ENCODE data around the gene LRP5. TPM values are rescaled to one million over a fixed set of nuclear protein-coding genes. Genes with fewer than 3 reads are reported as not detected.
"Not testable (repeated sequence)": the region's sequence is repeated elsewhere in the genome, so short reads cannot be mapped to it uniquely, and the experiment has no call there.

Gene LRP5
- total RNA-seq, 1 donor from 2014 or later, result 54.7 TPM

DNA sequence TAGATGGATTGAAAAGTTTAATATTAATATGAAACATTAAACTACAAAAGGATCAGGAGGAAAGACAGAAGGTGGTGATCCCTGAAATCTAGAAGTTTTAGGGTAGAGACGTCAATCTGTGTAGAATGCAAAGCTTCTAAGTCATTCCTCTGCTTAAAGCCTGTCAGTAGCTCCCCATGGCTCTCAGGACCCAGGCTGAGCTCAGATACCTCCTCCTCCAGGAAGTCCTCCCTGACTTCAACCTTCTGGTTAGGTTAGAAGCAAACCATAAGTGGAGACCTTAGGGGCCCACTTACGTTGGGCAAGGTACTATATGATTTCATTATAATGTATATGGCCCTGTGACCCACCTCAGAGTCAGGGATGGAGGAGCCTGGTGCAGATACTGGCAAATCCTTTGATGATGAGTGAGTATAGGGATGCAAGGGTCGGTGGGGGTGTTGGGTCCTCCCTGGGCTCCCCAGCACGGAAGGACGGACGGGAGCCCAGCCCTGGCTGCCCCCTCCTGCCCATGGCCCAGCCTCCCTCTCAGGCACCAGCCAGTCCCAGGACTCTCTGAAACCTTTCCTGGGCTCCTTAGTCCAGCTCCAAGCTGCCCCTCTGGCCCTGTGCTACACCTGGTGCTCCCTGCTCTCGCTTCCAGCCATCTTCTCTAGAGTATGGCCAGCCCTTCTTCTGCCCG lies 145.0 kb downstream of the LRP5 start:
- Histone ChIP-seq H3K4me1 (peaks cover 23% of the 10 kb centered on the region), H3K27me3 (ENCODE audit: low read depth) (no peaks in the 10 kb centered on the region), H3K36me3 (no peaks in the 10 kb centered on the region), H3K27ac (replicated peaks) (no peak overlapping the region), H3K4me3 (no peak overlapping the region), H3K9me3 (replicated peaks) (no peaks in the 10 kb centered on the region)
- TF ChIP-seq, protein P1, sequence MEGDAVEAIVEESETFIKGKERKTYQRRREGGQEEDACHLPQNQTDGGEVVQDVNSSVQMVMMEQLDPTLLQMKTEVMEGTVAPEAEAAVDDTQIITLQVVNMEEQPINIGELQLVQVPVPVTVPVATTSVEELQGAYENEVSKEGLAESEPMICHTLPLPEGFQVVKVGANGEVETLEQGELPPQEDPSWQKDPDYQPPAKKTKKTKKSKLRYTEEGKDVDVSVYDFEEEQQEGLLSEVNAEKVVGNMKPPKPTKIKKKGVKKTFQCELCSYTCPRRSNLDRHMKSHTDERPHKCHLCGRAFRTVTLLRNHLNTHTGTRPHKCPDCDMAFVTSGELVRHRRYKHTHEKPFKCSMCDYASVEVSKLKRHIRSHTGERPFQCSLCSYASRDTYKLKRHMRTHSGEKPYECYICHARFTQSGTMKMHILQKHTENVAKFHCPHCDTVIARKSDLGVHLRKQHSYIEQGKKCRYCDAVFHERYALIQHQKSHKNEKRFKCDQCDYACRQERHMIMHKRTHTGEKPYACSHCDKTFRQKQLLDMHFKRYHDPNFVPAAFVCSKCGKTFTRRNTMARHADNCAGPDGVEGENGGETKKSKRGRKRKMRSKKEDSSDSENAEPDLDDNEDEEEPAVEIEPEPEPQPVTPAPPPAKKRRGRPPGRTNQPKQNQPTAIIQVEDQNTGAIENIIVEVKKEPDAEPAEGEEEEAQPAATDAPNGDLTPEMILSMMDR (IDR thresholded peaks at IDR 0.05; ENCODE audit: borderline replicate concordance), result no peak
- intact Hi-C loops (cut with micrococcal nuclease), result no loop called here
- DNase-seq, result no peak

DNA sequence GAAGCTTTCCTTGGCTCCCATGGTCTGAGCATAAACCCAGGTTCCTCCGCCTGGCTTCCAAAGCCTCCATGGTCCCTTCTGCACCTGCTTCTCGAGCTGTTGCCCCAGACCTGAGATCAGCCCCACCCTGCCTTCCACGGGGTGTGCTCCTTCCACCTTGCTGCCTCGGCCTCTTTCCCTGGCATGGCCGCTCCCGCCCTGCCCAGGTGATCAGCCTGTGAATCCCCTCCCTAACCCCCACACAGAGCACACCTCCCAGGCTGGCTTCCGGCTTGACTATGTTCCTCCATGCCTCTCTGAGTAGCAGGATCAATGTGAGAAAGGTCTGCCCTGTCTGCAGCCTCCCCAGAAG lies 145.5 kb downstream of the LRP5 start:
- Histone ChIP-seq H3K27me3 (ENCODE audit: low read depth) (no peaks in the 10 kb centered on the region), H3K4me3 (no peak overlapping the region), H3K4me1 (peaks cover 28% of the 10 kb centered on the region), H3K9me3 (replicated peaks) (no peaks in the 10 kb centered on the region), H3K27ac (replicated peaks) (no peak overlapping the region), H3K36me3 (no peaks in the 10 kb centered on the region)
- DNase-seq, result no peak
- TF ChIP-seq, protein P1 (IDR thresholded peaks at IDR 0.05; ENCODE audit: borderline replicate concordance), result no peak
- intact Hi-C loops (cut with micrococcal nuclease), result no loop called here

DNA sequence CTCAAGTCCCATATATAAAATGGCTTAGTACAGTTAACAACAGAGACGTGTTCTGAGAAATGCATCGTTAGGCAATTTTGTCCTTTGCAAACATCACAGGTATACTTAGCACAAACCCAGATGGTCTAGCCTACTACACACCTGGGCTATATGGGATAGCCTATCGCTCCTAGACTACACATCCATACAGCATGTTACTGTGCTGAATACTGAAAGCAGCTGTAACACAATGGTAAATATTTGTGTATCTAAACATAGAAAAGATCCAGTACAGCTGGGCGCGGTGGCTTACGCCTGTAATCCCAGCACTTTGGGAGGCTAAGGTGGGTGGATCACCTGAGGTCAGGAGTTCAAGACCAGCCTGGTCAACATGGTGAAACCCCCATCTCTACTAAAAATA lies 145.9 kb downstream of the LRP5 start:
- H3K27me3 ChIP-seq (ENCODE audit: low read depth); H3K36me3 ChIP-seq; H3K9me3 ChIP-seq (replicated peaks); intact Hi-C loops (cut with micrococcal nuclease); DNase-seq; H3K4me3 ChIP-seq; H3K27ac ChIP-seq (replicated peaks): not testable (repeated sequence)
- H3K4me1 ChIP-seq, result peaks cover 33% of the 10 kb centered on the region

DNA sequence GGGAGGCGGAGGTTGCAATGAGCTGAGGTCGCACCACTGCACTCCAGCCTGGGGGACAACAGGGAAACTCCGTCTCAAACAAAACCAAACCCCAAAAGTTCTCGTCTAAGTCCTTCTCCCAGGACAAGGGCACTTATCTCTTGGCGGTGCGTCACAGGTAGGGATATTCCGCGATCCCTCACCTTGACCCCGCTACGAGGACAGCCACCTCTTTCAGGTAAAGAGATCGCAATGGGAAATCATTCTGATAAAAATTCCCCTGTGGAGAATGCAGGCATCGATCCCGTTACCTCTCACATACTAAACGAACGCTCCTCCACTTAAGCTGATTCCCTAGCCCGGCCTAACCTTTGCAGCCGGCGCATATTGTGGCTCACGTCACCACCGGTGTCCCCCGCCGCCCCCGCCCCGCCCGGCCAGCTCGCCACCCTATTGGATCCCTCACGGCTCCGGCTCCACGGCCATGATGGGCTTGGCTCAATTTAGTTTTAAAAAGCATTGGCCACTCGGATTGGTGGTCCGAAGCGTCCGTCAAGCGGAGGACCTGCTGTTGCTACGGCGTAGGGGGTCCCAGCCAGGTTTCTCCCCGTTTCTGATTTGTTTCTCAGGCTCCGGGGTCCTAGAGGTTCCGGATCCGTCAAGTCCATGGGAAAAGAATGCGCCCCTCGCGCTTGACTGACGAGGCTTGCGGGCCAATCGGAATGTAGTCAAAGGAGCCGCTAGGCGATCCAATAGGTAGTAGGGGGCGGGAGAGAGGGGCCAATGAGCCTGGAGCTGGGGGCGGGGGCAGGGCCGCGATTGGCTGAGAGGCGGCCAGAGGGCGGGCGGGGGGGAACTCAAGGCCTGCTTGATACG lies 147.7 kb downstream of the LRP5 start:
- Histone ChIP-seq H3K9me3 (replicated peaks) (no peaks in the 10 kb centered on the region), H3K4me1 (peaks cover 51% of the 10 kb centered on the region), H3K27me3 (ENCODE audit: low read depth) (no peaks in the 10 kb centered on the region), H3K4me3 (peak overlapping the region; percentile 96), H3K27ac (replicated peaks) (peak overlapping the region; percentile 99), H3K36me3 (no peaks in the 10 kb centered on the region)
- DNase-seq, result peak; percentile 97
- intact Hi-C loops (cut with micrococcal nuclease), result loop anchor here (10.0 kb wide), 2 partner anchors 85 to 125 kb away; no protein-coding TSS in a partner anchor
- TF ChIP-seq, protein P1 (IDR thresholded peaks at IDR 0.05; ENCODE audit: borderline replicate concordance), result no peak

DNA sequence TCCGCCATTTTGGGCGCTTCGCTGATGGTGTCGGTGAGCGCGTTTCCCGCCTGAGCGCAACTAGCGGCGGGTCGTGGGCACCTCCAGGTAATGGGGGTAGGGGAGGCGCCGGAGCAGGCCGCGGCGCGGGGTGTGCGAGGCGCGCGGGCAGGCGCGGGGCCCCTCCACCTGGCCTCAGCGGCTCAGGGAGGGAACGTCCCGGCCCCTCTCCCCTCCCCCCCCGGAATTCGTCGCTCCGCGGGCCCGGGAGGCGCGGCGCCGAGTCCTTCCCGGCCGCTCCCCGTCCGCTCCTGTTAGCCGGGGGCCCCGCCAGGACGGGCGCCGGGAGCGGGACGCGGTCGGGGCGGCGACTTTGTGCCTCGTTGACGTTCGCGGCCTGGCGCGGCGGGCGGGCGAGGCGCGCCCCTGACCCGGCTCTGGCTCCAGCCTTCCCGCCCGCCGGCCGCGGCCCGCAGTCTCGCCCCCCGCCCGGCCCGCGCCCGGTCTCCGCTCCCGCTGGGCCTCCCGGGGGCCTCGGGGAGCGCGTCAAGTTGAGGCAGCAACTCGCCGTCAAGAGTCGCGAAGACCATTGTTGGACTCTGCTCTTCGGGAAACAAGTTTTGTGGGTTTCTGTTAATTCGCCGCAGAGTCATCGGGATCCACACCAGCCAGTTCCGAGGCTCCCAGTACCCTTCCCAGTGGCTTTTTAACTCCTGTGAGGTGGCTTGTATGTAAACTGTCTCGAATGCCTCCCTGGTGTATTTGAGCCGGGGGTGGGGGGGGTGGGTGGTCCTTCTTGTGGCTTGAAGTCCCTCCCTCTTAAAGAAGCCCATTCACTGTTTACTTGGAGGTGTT lies 148.6 kb downstream of the LRP5 start, which contains the start of gene PPP6R3:
Gene PPP6R3 (plus strand): TSS at position 12 of the 834 bp plus-strand sequence. CDS start 76,913 bp downstream, outside the sequence.
- Histone ChIP-seq H3K27ac (replicated peaks) (peak within 1 kb of the TSS; percentile 99), H3K36me3 (no peaks in the 10 kb centered on the region), H3K4me3 (peak within 1 kb of the TSS; percentile 96), H3K9me3 (replicated peaks) (no peaks in the 10 kb centered on the region), H3K4me1 (peaks cover 59% of the 10 kb centered on the region), H3K27me3 (ENCODE audit: low read depth) (no peaks in the 10 kb centered on the region)
- TF ChIP-seq, protein P1 (IDR thresholded peaks at IDR 0.05; ENCODE audit: borderline replicate concordance), result peak; percentile 23
- intact Hi-C loops (cut with micrococcal nuclease), result loop anchor here (10.0 kb wide), 2 partner anchors 84 to 124 kb away; no protein-coding TSS in a partner anchor
- no peak for DNase-seq

Measured in left ventricle myocardium inferior (tissue), 1 donor.